GM12891 (cell line): ENCODE measurements around the gene MGMT.

Experiments
- POLR2A ChIP-seq: IDR thresholded peaks from 2 replicates; pipeline ENCODE4 v1.6.1; 2011; ENCODE audit warnings: low read depth, low read length, control low read depth
- POLR2AphosphoS5 ChIP-seq: IDR thresholded peaks from 2 replicates; pipeline ENCODE4 v1.6.1; 2011; ENCODE audit warnings: low read depth, low read length, control low read depth
- SPI1 ChIP-seq: IDR thresholded peaks from 2 replicates; pipeline ENCODE4 v1.6.1; 2011; ENCODE audit warnings: low read depth, low read length, control low read depth
- TAF1 ChIP-seq: IDR thresholded peaks from 2 replicates; pipeline ENCODE4 v1.6.1; 2011; ENCODE audit warnings: low read depth, low read length, control low read depth

DNA sequence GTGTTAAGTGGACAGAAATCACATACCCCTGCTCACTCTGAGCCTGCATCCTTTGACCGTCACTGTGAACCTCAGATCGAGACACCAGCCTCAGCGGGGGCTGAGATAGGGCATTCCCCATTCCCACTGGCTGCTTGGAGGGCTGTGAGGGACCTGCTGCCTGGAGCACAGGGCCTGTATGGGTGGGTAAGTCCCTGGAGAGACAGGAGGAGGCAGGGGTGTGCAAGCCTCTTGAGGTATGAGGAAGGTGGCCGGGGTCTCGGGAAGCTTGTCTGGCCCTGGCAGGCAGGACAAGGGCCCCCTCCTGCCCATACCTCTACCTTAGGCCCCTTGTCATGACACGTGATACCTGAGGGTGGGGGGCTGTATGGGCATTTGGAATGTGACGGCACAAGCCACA lies 187.4 kb downstream of the MGMT start:
- TF ChIP-seq POLR2AphosphoS5 (no peak), SPI1 (no peak), TAF1 (no peak), POLR2A (no peak)
